Neural progenitor cell (in vitro differentiated cells): ENCODE data around the gene TBX18. TPM values are rescaled to one million over a fixed set of nuclear protein-coding genes. Genes with fewer than 3 reads are reported as not detected.

Source experiments
- DNase-seq: peaks from one replicate; pipeline ENCODE4 v3.0.0-alpha.2; 2016; ENCODE audit warnings: low spot score
- H2AFZ ChIP-seq: fragments of 200-600 bp; sonication (generic); replicated peaks from 2 replicates; pipeline ENCODE4 v1.6.1; 2016; ENCODE audit warnings: antibody characterized with exemption
- H3F3A ChIP-seq: fragments of 200-600 bp; sonication (generic); 2 replicates; pipeline ENCODE4 v1.6.1; 2016; ENCODE audit warnings: antibody characterized with exemption, low read depth
- H3K27ac ChIP-seq: fragments of 200-600 bp; sonication (generic); 2 replicates; pipeline ENCODE4 v1.5.1; 2016; ENCODE audit warnings: mild to moderate bottlenecking
- H3K27me3 ChIP-seq: fragments of 200-600 bp; sonication (generic); 2 replicates; pipeline ENCODE4 v1.6.1; 2016; ENCODE audit warnings: mild to moderate bottlenecking, moderate library complexity
- H3K36me3 ChIP-seq: fragments of 200-600 bp; sonication (generic); 2 replicates; pipeline ENCODE4 v1.5.1; 2016
- H3K4me1 ChIP-seq: fragments of 200-600 bp; sonication (generic); 2 replicates; pipeline ENCODE4 v1.6.1; 2016; ENCODE audit warnings: mixed run types
- H3K4me2 ChIP-seq: fragments of 200-600 bp; sonication (generic); 2 replicates; pipeline ENCODE4 v1.6.1; 2016
- H3K4me3 ChIP-seq: fragments of 200-600 bp; sonication (generic); 2 replicates; pipeline ENCODE4 v1.5.1; 2016
- H3K79me2 ChIP-seq: fragments of 200-600 bp; sonication (generic); 2 replicates; pipeline ENCODE4 v1.6.1; 2016; ENCODE audit warnings: low read depth
- H3K9ac ChIP-seq: fragments of 200-600 bp; sonication (generic); 2 replicates; pipeline ENCODE4 v1.6.1; 2016
- H3K9me3 ChIP-seq: fragments of 200-600 bp; sonication (generic); 2 replicates; pipeline ENCODE4 v1.5.1; 2016; ENCODE audit warnings: low read depth
- H4K20me1 ChIP-seq: fragments of 200-600 bp; sonication (generic); 2 replicates; pipeline ENCODE4 v1.6.1; 2016; ENCODE audit warnings: low read depth
- H3K27ac Mint-ChIP-seq: 3 replicates; pipeline ENCODE4 v1.8.0; 2021; ENCODE audit warnings: mixed read lengths
- H3K27me3 Mint-ChIP-seq: 2 replicates; pipeline ENCODE4 v1.8.0; 2022; ENCODE audit warnings: low read depth, mild to moderate bottlenecking, inconsistent platforms, moderate library complexity, mixed read lengths; ENCODE audit not compliant: insufficient read depth
- H3K36me3 Mint-ChIP-seq: 3 replicates; pipeline ENCODE4 v1.8.0; 2021; ENCODE audit warnings: mixed read lengths
- H3K4me1 Mint-ChIP-seq: 3 replicates; pipeline ENCODE4 v1.8.0; 2021; ENCODE audit warnings: mixed read lengths
- H3K4me3 Mint-ChIP-seq: 3 replicates; pipeline ENCODE4 v1.8.0; 2021; ENCODE audit warnings: mild to moderate bottlenecking, moderate library complexity, mixed read lengths
- H3K9me3 Mint-ChIP-seq: 3 replicates; pipeline ENCODE4 v1.8.0; 2020; ENCODE audit warnings: mixed read lengths
- EZH2 ChIP-seq: fragments of 200-600 bp; sonication (generic); IDR thresholded peaks from 2 replicates; pipeline ENCODE4 v1.6.1; 2017; ENCODE audit warnings: antibody characterized with exemption, mild to moderate bottlenecking, moderate library complexity
- EZH2phosphoT487 ChIP-seq: fragments of 200-600 bp; sonication (generic); IDR thresholded peaks from 2 replicates; pipeline ENCODE4 v1.6.1; 2017; ENCODE audit warnings: antibody characterized with exemption
- total RNA-seq: library from RNA; depleted of rRNA; stranded (reverse); fragments of >200 nt; gene quantifications from 2 replicates; pipeline ENCODE4 v1.2.3, GENCODE V29; 2015; ENCODE audit warnings: low replicate concordance
- TF ChIP-seq, protein P1 (sequence below): fragments of 200-600 bp; sonication (generic); IDR thresholded peaks from 2 replicates; pipeline ENCODE4 v1.5.1; 2017; ENCODE audit warnings: antibody characterized with exemption, mild to moderate bottlenecking

Gene TBX18
- total RNA-seq, 1 donor from 2014 or later, result not detected

GRCh38 chr6:84743616-84744015 lies 20.8 kb downstream of the TBX18 start:
- no peaks in the 10 kb centered on the region for H3F3A ChIP-seq
- H3K79me2 ChIP-seq, result no peaks in the 10 kb centered on the region
- peaks cover 42% of the 10 kb centered on the region for H3K27me3 ChIP-seq
- no peak overlapping the region for H3K27ac ChIP-seq
- no peak overlapping the region for H3K9ac ChIP-seq
- Mint-ChIP-seq H3K27me3 (no peaks in the 10 kb centered on the region), H3K36me3 (no peaks in the 10 kb centered on the region), H3K27ac (no peak overlapping the region), H3K4me3 (no peak overlapping the region), H3K9me3 (no peaks in the 10 kb centered on the region), H3K4me1 (no peaks in the 10 kb centered on the region)
- H3K36me3 ChIP-seq, result no peaks in the 10 kb centered on the region
- H3K4me2 ChIP-seq, result no peak overlapping the region
- H3K4me3 ChIP-seq, result no peak overlapping the region
- H3K4me1 ChIP-seq, result no peaks in the 10 kb centered on the region
- no peaks in the 10 kb centered on the region for H4K20me1 ChIP-seq
- no peaks in the 10 kb centered on the region for H3K9me3 ChIP-seq
- no peak overlapping the region for H2AFZ ChIP-seq
- TF ChIP-seq, protein P1, sequence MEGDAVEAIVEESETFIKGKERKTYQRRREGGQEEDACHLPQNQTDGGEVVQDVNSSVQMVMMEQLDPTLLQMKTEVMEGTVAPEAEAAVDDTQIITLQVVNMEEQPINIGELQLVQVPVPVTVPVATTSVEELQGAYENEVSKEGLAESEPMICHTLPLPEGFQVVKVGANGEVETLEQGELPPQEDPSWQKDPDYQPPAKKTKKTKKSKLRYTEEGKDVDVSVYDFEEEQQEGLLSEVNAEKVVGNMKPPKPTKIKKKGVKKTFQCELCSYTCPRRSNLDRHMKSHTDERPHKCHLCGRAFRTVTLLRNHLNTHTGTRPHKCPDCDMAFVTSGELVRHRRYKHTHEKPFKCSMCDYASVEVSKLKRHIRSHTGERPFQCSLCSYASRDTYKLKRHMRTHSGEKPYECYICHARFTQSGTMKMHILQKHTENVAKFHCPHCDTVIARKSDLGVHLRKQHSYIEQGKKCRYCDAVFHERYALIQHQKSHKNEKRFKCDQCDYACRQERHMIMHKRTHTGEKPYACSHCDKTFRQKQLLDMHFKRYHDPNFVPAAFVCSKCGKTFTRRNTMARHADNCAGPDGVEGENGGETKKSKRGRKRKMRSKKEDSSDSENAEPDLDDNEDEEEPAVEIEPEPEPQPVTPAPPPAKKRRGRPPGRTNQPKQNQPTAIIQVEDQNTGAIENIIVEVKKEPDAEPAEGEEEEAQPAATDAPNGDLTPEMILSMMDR, result no peak
- TF ChIP-seq EZH2phosphoT487, result no peak
- no peak for TF ChIP-seq EZH2
- no peak for DNase-seq

DNA sequence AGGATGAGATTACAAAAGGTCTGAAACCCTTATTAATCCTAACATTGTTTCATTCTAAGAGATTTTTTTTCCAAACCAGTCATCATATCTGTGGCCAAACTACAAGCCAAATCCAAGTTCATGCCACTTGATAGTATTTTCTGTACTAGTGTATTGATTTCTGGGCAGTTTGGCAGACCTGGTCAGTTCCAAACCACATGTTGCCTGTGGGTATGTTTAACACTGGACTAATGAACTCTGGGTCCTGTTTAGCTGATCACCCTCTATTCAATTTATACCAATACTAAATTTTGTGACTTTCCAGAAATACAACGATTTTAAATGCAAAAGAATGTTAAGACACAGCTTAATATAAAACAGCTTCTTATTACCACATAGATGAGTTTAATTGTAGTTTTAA lies 24.0 kb downstream of the TBX18 start:
- H3K4me1 Mint-ChIP-seq, result no peaks in the 10 kb centered on the region
- no peaks in the 10 kb centered on the region for H3K27me3 Mint-ChIP-seq
- Histone ChIP-seq H3F3A (no peaks in the 10 kb centered on the region), H3K9ac (no peak overlapping the region), H3K36me3 (no peaks in the 10 kb centered on the region), H3K27me3 (peaks cover 20% of the 10 kb centered on the region), H3K4me2 (no peak overlapping the region), H3K4me3 (no peak overlapping the region), H2AFZ (no peak overlapping the region), H4K20me1 (no peaks in the 10 kb centered on the region), H3K27ac (no peak overlapping the region), H3K4me1 (no peaks in the 10 kb centered on the region), H3K9me3 (no peaks in the 10 kb centered on the region), H3K79me2 (no peaks in the 10 kb centered on the region)
- H3K36me3 Mint-ChIP-seq, result no peaks in the 10 kb centered on the region
- TF ChIP-seq, protein P1, result no peak
- TF ChIP-seq EZH2phosphoT487, result no peak
- no peak for TF ChIP-seq EZH2
- no peaks in the 10 kb centered on the region for H3K9me3 Mint-ChIP-seq
- H3K27ac Mint-ChIP-seq, result no peak overlapping the region
- no peak overlapping the region for H3K4me3 Mint-ChIP-seq
- DNase-seq, result no peak

- Mint-ChIP-seq H3K9me3 (no peaks in the 10 kb centered on the region), H3K27me3 (no peaks in the 10 kb centered on the region), H3K36me3 (no peaks in the 10 kb centered on the region), H3K4me3 (no peak overlapping the region), H3K4me1 (no peaks in the 10 kb centered on the region), H3K27ac (no peak overlapping the region)
- Histone ChIP-seq H3K9me3 (no peaks in the 10 kb centered on the region), H3K27me3 (peaks cover 15% of the 10 kb centered on the region), H3K4me2 (no peak overlapping the region), H3K4me3 (no peak overlapping the region), H3K27ac (no peak overlapping the region), H3F3A (no peaks in the 10 kb centered on the region), H2AFZ (no peak overlapping the region), H4K20me1 (no peaks in the 10 kb centered on the region), H3K79me2 (no peaks in the 10 kb centered on the region), H3K9ac (no peak overlapping the region), H3K36me3 (no peaks in the 10 kb centered on the region), H3K4me1 (no peaks in the 10 kb centered on the region)
- DNase-seq, result no peak
- TF ChIP-seq EZH2, result no peak
- TF ChIP-seq, protein P1, result no peak
- no peak for TF ChIP-seq EZH2phosphoT487
These were observed 24.6 kb downstream of the TBX18 start for GRCh38 chr6:84739866-84740208.
